ENCODE measurements around the gene RPL29.
"Not testable (repeated sequence)": the region's sequence is repeated elsewhere in the genome, so short reads cannot be mapped to it uniquely, and the experiment has no call there.

Gene RPL29

GRCh38 chr3:51995346-51996163, at the start of gene RPL29:
Gene RPL29 (minus strand): TSS chr3:51995895. CDS start chr3:51995461, 434 bp downstream.
- TF ChIP-seq POLR2AphosphoS5 (IDR thresholded peaks at IDR 0.05; ENCODE audit: borderline replicate concordance, low read depth, low read length), result peak; percentile 96
- no peak for TF ChIP-seq FOXP2 (optimal IDR thresholded peaks at IDR 0.05; ENCODE audit: control extremely low read depth, extremely low read length, insufficient read depth)
- Histone ChIP-seq H3K9ac (ENCODE audit: insufficient read length) (peak within 1 kb of the TSS; percentile 95), H3K9me3 (ENCODE audit: low read depth, low read length) (no peaks in the 10 kb centered on the region), H3K27ac (peak within 1 kb of the TSS; percentile 93), H3K4me3 (peak within 1 kb of the TSS; percentile 86), H3K36me3 (ENCODE audit: insufficient read depth, low read length) (peaks cover 37% of the 10 kb centered on the region)
- DNase-seq (ENCODE audit: low read depth, low spot score), result peak; percentile 78

- Histone ChIP-seq H3K27ac (peak overlapping the region; percentile 42; the same call in 1 of the 2 replicates), H3K9me3 (ENCODE audit: low read depth, low read length) (no peaks in the 10 kb centered on the region), H3K36me3 (ENCODE audit: insufficient read depth, low read length) (no peaks in the 10 kb centered on the region; the same call in 1 of the 2 replicates), H3K4me3 (no peak overlapping the region), H3K9ac (ENCODE audit: insufficient read length) (no peak overlapping the region)
- TF ChIP-seq EZH2 (IDR thresholded peaks at IDR 0.05), result no peak
- no peak for TF ChIP-seq FOXP2 (optimal IDR thresholded peaks at IDR 0.05; ENCODE audit: control extremely low read depth, extremely low read length, insufficient read depth)
- TF ChIP-seq POLR2AphosphoS5 (IDR thresholded peaks at IDR 0.05; ENCODE audit: borderline replicate concordance, low read depth, low read length), result no peak
- no peak for DNase-seq (ENCODE audit: low read depth, low spot score)
Measured at GRCh38 chr3:52044869-52045619, 49.3 kb upstream of the RPL29 start.

GRCh38 chr3:52043750-52044149, 48.1 kb upstream of the RPL29 start:
- TF ChIP-seq POLR2AphosphoS5 (IDR thresholded peaks at IDR 0.05; ENCODE audit: borderline replicate concordance, low read depth, low read length), result no peak
- TF ChIP-seq EZH2 (IDR thresholded peaks at IDR 0.05), result no peak
- TF ChIP-seq FOXP2 (optimal IDR thresholded peaks at IDR 0.05; ENCODE audit: control extremely low read depth, extremely low read length, insufficient read depth), result no peak
- H3K9ac ChIP-seq (ENCODE audit: insufficient read length), result no peak overlapping the region
- H3K9me3 ChIP-seq (ENCODE audit: low read depth, low read length), result no peaks in the 10 kb centered on the region
- peak overlapping the region; percentile 50; the same call in 1 of the 2 replicates for H3K27ac ChIP-seq
- no peak for DNase-seq (ENCODE audit: low read depth, low spot score)
- no peaks in the 10 kb centered on the region for H3K36me3 ChIP-seq (ENCODE audit: insufficient read depth, low read length)
- no peak overlapping the region for H3K4me3 ChIP-seq

GRCh38 chr3:52043039-52043438, 47.3 kb upstream of the RPL29 start:
- not testable (repeated sequence) for H3K27ac ChIP-seq; H3K9ac ChIP-seq (ENCODE audit: insufficient read length); H3K9me3 ChIP-seq (ENCODE audit: low read depth, low read length); H3K36me3 ChIP-seq (ENCODE audit: insufficient read depth, low read length); DNase-seq (ENCODE audit: low read depth, low spot score); H3K4me3 ChIP-seq

- Histone ChIP-seq H3K9me3 (ENCODE audit: low read depth, low read length) (no peaks in the 10 kb centered on the region), H3K9ac (ENCODE audit: insufficient read length) (no peak overlapping the region), H3K36me3 (ENCODE audit: insufficient read depth, low read length) (no peaks in the 10 kb centered on the region), H3K27ac (peak overlapping the region; percentile 60), H3K4me3 (no peak overlapping the region)
- no peak for DNase-seq (ENCODE audit: low read depth, low spot score)
- TF ChIP-seq POLR2AphosphoS5 (IDR thresholded peaks at IDR 0.05; ENCODE audit: borderline replicate concordance, low read depth, low read length) (no peak), EZH2 (IDR thresholded peaks at IDR 0.05) (no peak), FOXP2 (optimal IDR thresholded peaks at IDR 0.05; ENCODE audit: control extremely low read depth, extremely low read length, insufficient read depth) (no peak)
Measured at GRCh38 chr3:52041118-52041731, 45.5 kb upstream of the RPL29 start.

GRCh38 chr3:52040600-52040999, 44.9 kb upstream of the RPL29 start:
- Histone ChIP-seq H3K9me3 (ENCODE audit: low read depth, low read length) (no peaks in the 10 kb centered on the region), H3K36me3 (ENCODE audit: insufficient read depth, low read length) (no peaks in the 10 kb centered on the region), H3K27ac (0 out of 2 replicates have a peak overlapping the region, but pooled peaks have one; percentile 60), H3K9ac (ENCODE audit: insufficient read length) (no peak overlapping the region), H3K4me3 (no peak overlapping the region)
- no peak for TF ChIP-seq FOXP2 (optimal IDR thresholded peaks at IDR 0.05; ENCODE audit: control extremely low read depth, extremely low read length, insufficient read depth)
- no peak for TF ChIP-seq POLR2AphosphoS5 (IDR thresholded peaks at IDR 0.05; ENCODE audit: borderline replicate concordance, low read depth, low read length)
- TF ChIP-seq EZH2 (IDR thresholded peaks at IDR 0.05), result no peak
- DNase-seq (ENCODE audit: low read depth, low spot score), result no peak

GRCh38 chr3:52039846-52040245, 44.2 kb upstream of the RPL29 start:
- DNase-seq (ENCODE audit: low read depth, low spot score), result no peak
- Histone ChIP-seq H3K9ac (ENCODE audit: insufficient read length) (no peak overlapping the region), H3K9me3 (ENCODE audit: low read depth, low read length) (no peaks in the 10 kb centered on the region), H3K27ac (no peak overlapping the region), H3K4me3 (no peak overlapping the region), H3K36me3 (ENCODE audit: insufficient read depth, low read length) (no peaks in the 10 kb centered on the region)
- no peak for TF ChIP-seq POLR2AphosphoS5 (IDR thresholded peaks at IDR 0.05; ENCODE audit: borderline replicate concordance, low read depth, low read length)
- no peak for TF ChIP-seq EZH2 (IDR thresholded peaks at IDR 0.05)
- no peak for TF ChIP-seq FOXP2 (optimal IDR thresholded peaks at IDR 0.05; ENCODE audit: control extremely low read depth, extremely low read length, insufficient read depth)

- Histone ChIP-seq H3K27ac (no peak overlapping the region), H3K9me3 (ENCODE audit: low read depth, low read length) (no peaks in the 10 kb centered on the region), H3K9ac (ENCODE audit: insufficient read length) (no peak overlapping the region), H3K4me3 (no peak overlapping the region), H3K36me3 (ENCODE audit: insufficient read depth, low read length) (no peaks in the 10 kb centered on the region)
- no peak for DNase-seq (ENCODE audit: low read depth, low spot score)
- TF ChIP-seq FOXP2 (optimal IDR thresholded peaks at IDR 0.05; ENCODE audit: control extremely low read depth, extremely low read length, insufficient read depth), result no peak
- no peak for TF ChIP-seq POLR2AphosphoS5 (IDR thresholded peaks at IDR 0.05; ENCODE audit: borderline replicate concordance, low read depth, low read length)
- no peak for TF ChIP-seq EZH2 (IDR thresholded peaks at IDR 0.05)
Measured at GRCh38 chr3:52039426-52039825, 43.7 kb upstream of the RPL29 start.
